Adrenal gland (tissue), 5 donors: ENCODE measurements around the gene PARP3.

Source experiments
- CTCF ChIP-seq, 6 experiments: fragments of 450-650 bp in 4 of 6; fragments of 200-600 bp in 2 of 6; sonication (generic) in 1 of 6; IDR thresholded peaks; 1 replicate in 5 of 6; 2 replicates in 1 of 6; pipeline versions ENCODE4 v1.5.1 to v1.8.0; 2016 to 2021; ENCODE audit warnings: antibody characterized with exemption in 6 of 6, mild to moderate bottlenecking in 2 of 6, moderate library complexity in 1 of 6
- POLR2A ChIP-seq, 2 donors: fragments of 450-650 bp; IDR thresholded peaks; one replicate each; pipeline ENCODE4 v1.6.1; 2017; ENCODE audit warnings: antibody characterized with exemption in 2 of 2, mild to moderate bottlenecking in 2 of 2, moderate library complexity in 1 of 2
- donor health status: DM: no; HTN: no; CAD: no.

DNA sequence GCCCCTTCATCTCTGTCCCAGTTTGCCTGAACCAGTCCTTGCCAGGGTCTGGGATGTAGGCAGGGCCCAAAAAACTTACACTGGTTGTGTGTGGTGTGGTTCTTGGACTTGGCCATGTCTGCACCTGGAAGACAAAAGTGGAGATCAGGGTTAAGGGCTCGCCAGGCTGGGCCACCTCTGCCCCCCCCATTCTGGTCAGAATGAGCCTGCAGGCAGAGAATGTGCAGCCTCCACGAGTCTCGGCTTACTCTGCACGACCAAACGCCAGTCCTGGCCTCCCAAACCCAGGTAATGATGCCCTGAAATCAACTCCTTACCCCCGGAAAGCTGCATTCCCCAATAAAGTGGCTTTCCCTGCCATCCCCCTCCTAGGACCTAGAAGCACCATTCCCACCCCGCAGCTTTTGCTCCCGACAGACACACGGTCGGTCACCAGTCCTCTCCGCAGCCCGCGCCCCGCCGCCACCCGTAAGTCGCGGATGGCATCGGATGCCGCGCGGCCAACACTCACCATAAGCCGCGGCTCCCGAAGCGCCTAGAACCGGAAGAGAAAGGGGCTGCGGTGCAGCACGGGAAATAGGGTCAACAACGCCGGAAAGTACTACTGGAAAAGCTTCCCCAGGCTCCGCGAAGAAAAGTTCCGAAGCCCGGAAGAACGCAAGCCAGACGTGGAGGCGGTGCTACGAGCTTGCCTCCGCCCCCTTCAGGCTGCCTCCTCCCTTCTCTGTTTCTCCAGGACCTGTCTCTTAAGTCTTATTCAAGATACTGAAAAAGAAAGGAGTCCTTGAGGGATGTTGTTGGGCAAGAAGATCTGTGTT lies 53.4 kb downstream of the PARP3 start, which contains the start of gene RPL29:
- TF ChIP-seq POLR2A (IDR thresholded peaks at IDR 0.05) (peak; percentile 49 to 64), CTCF (IDR thresholded peaks at IDR 0.05) (peak; percentile 12 to 39 (median 36))
